ENCODE results near the gene CYP46A1.

CYP46A1 gene

DNA sequence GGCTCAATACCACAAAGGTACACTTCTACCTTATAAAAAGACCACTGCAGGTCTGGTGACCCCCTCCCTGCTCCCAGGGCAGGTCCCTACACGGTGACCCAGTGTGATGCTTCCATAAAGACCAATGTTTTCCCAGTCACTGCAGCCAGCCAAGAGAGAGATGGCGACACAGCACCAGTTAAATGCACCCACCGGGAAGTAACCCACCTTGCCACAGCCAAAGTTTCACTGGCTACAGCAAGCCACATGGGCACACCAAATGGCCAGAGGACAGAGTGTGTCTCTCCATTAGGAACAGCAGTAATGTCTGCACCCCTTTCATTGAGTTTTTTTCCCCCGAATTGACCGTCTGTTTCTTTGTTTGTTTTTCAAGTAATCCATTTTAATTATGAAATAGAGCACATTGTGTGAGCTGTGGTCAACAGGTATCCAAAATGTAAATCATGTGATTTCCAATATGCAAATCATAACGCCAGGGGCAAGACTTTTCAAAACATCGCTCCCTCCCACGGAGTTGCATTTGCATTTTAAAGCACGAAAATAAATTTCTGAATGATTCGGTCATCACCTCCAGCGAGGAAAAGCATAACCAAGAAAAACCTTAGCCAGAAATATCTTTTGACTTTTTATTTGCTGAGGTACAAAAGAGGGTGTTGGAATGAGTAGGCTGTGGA, 60.2 kb downstream of the CYP46A1 start:
- TF ChIP-seq, protein P1, sequence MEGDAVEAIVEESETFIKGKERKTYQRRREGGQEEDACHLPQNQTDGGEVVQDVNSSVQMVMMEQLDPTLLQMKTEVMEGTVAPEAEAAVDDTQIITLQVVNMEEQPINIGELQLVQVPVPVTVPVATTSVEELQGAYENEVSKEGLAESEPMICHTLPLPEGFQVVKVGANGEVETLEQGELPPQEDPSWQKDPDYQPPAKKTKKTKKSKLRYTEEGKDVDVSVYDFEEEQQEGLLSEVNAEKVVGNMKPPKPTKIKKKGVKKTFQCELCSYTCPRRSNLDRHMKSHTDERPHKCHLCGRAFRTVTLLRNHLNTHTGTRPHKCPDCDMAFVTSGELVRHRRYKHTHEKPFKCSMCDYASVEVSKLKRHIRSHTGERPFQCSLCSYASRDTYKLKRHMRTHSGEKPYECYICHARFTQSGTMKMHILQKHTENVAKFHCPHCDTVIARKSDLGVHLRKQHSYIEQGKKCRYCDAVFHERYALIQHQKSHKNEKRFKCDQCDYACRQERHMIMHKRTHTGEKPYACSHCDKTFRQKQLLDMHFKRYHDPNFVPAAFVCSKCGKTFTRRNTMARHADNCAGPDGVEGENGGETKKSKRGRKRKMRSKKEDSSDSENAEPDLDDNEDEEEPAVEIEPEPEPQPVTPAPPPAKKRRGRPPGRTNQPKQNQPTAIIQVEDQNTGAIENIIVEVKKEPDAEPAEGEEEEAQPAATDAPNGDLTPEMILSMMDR (conservative IDR thresholded peaks at IDR 0.05; ENCODE audit: low read depth): no peak
- no peak overlapping the region for H3K27ac ChIP-seq
- no peak for DNase-seq (ENCODE audit: low spot score)
- ChIA-PET CTCF (interaction anchor here (0.6 to 1.4 kb wide), 3 partner anchors 14 to 173 kb away, joined by 3 to 5 read pairs (median 3); no protein-coding TSS in a partner anchor), POLR2A (ENCODE audit: low non-redundant PET) (no interaction called here)

DNA sequence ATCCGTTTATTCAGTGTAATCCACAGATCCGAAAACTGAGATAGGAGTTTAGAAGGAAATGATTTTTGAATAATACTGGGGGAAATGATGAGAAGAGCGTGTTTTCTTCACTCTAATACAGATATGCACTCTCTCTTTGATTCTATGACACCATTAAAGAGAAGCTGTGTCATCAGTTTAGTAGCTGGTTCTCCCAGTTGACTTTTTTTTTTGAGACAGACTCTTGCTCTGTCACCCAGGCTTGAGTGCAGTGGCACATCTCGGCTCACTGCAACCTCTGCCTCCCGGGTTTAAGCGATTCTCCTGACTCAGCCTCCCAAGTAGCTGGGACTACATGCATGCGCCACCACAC, 60.8 kb downstream of the CYP46A1 start:
- ChIA-PET POLR2A (ENCODE audit: low non-redundant PET) (no interaction called here), CTCF (interaction anchor here (1.2 kb wide), 1 partner anchor 12 kb away, joined by 3 read pairs; no protein-coding TSS in a partner anchor)
- H3K27ac ChIP-seq: no peak overlapping the region
- TF ChIP-seq, protein P1 (conservative IDR thresholded peaks at IDR 0.05; ENCODE audit: low read depth): no peak
- no peak for DNase-seq (ENCODE audit: low spot score)

- POLR2A ChIA-PET (ENCODE audit: low non-redundant PET): no interaction called here
- CTCF ChIA-PET: interaction anchor here (0.6 to 1.2 kb wide), 2 partner anchors 12 to 96 kb away, joined by 3 read pairs; no protein-coding TSS in a partner anchor
- no peak overlapping the region for H3K27ac ChIP-seq
- DNase-seq (ENCODE audit: low spot score): no peak
- TF ChIP-seq, protein P1 (conservative IDR thresholded peaks at IDR 0.05; ENCODE audit: low read depth): no peak
These were observed 61.3 kb downstream of the CYP46A1 start for GRCh38 chr14:99745307-99745951.

DNA sequence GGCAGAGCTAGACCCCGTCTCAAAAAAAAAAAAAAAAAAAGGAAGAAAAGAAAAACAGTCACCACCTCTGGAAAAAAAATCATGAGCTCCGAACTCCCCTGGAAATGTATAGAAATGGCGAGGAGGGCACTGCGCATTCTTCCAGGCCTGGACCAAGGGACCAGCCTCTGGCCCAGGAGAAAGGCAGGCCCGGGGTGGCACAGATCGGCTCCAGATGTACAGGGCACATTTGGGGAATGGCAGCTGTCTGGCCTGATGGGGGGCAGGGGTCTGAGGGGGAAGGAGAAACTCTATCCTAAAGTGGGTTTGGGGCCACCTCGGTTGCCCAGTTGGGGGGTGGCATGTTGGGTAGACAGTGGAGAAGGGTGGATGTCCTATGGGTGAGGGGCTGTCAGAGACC, 63.1 kb downstream of the CYP46A1 start:
- POLR2A ChIA-PET (ENCODE audit: low non-redundant PET): no interaction called here
- no peak for DNase-seq (ENCODE audit: low spot score)
- CTCF ChIA-PET: interaction anchor here (0.5 to 1.1 kb wide), 5 partner anchors 16 to 281 kb away, joined by 3 to 5 read pairs (median 3); no protein-coding TSS in a partner anchor
- no peak overlapping the region for H3K27ac ChIP-seq
- TF ChIP-seq, protein P1 (conservative IDR thresholded peaks at IDR 0.05; ENCODE audit: low read depth): no peak

- H3K27ac ChIP-seq: no peak overlapping the region
- DNase-seq (ENCODE audit: low spot score): no peak
- ChIA-PET POLR2A (ENCODE audit: low non-redundant PET) (no interaction called here), CTCF (interaction anchor here (0.5 to 1.1 kb wide), 4 partner anchors 17 to 198 kb away, joined by 3 to 4 read pairs (median 3); no protein-coding TSS in a partner anchor)
- TF ChIP-seq, protein P1 (conservative IDR thresholded peaks at IDR 0.05; ENCODE audit: low read depth): no peak
These were observed 63.7 kb downstream of the CYP46A1 start for GRCh38 chr14:99747582-99748330.

DNA sequence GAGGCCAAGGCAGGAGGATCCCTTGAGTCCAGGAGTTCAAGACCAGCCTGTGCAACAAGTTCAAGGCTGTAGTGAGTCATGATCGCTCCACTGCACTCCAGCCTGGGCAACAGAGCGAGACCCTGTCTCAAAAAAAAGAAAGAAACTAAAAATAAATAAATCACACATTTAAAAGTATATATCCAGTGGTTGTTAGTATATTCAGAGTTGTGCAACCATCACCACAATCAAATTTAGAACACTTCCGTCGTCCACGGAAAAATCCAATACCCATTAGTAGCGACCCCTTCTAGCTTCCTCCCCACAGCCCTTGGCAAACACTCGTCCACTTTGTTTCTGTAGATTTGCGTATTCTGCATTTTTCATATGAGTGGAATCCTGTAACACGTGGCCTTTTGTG, 64.4 kb downstream of the CYP46A1 start:
- TF ChIP-seq, protein P1 (conservative IDR thresholded peaks at IDR 0.05; ENCODE audit: low read depth): no peak
- CTCF ChIA-PET: no interaction called here
- POLR2A ChIA-PET (ENCODE audit: low non-redundant PET): no interaction called here
- DNase-seq (ENCODE audit: low spot score): no peak
- no peak overlapping the region for H3K27ac ChIP-seq

Measured in RWPE1 (cell line).